Skeletal muscle tissue (tissue), 4 donors: ENCODE measurements around the gene NCOA1. TPM values are rescaled to one million over a fixed set of nuclear protein-coding genes. Genes with fewer than 3 reads are reported as not detected.
A peak's percentile ranks its signal among the peaks of the same experiment; 100 is the strongest.
"Not testable (repeated sequence)": the region's sequence is repeated elsewhere in the genome, so short reads cannot be mapped to it uniquely, and the experiment has no call there.

Experiments used
- H3K27ac ChIP-seq: one replicate; pipeline ENCODE4 v1.7.0; 2013; ENCODE audit warnings: mild to moderate bottlenecking, low read depth, low read length, inconsistent platforms
- H3K27me3 ChIP-seq, 3 donors: one replicate each; pipeline ENCODE4 v1.7.0; 2013; ENCODE audit warnings: low read length in 3 of 3; ENCODE audit not compliant: control insufficient read depth in 3 of 3, insufficient read depth in 3 of 3
- H3K36me3 ChIP-seq, 3 donors: one replicate each; pipeline ENCODE4 v1.7.0; 2013; ENCODE audit warnings: low read length in 3 of 3; ENCODE audit not compliant: control insufficient read depth in 3 of 3, insufficient read depth in 3 of 3
- H3K4me1 ChIP-seq, 3 donors: one replicate each; pipeline ENCODE4 v1.7.0; 2013; ENCODE audit warnings: low read length in 3 of 3, mild to moderate bottlenecking in 3 of 3; ENCODE audit not compliant: control insufficient read depth in 3 of 3, insufficient read depth in 3 of 3
- H3K4me3 ChIP-seq, 3 donors: one replicate each; pipeline ENCODE4 v1.7.0; 2013; ENCODE audit warnings: low read length in 3 of 3
- H3K9ac ChIP-seq, 3 donors: one replicate each; pipeline ENCODE4 v1.7.0; 2013; ENCODE audit warnings: low read length in 3 of 3, mild to moderate bottlenecking in 3 of 3, moderate library complexity in 2 of 3, low read depth in 1 of 3
- H3K9me3 ChIP-seq, 3 donors: one replicate each; pipeline ENCODE4 v1.7.0; 2013; ENCODE audit warnings: low read length in 3 of 3; ENCODE audit not compliant: control insufficient read depth in 3 of 3
- total RNA-seq: library from RNA; depleted of rRNA; stranded (reverse); fragments of >200 nt; gene quantifications from one replicate; pipeline ENCODE4 v1.2.3, GENCODE V29; 2014
- donor health status: Osteomylitis.

NCOA1 gene
- total RNA-seq, 1 donor from 2014 or later, result 150 TPM

DNA sequence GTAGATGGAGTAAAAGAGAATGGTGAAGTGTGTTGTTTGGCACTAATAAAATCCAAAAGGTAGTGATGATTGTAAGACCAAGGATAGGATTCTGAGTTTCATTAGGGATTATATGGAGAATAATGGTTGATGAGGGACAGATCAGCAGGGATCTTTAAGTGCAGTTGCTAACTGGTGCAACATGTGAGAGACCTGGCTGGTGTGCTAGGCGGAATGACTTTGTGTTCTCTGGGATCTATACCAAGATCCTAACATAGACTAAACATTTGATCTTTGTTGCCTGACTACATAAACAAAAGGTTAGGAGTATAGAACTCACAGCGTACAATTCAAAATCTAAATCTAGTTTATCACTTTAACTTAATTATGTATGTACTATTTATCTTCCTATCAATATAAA is 166.8 kb downstream of the NCOA1 start:
- H3K36me3 ChIP-seq, result peaks cover 0 to 4% (median 0%) of the 10 kb centered on the region in 3 donors
- peak overlapping the region; percentile 72 for H3K27ac ChIP-seq
- peak overlapping the region in 1 of 3 donors; percentile 1 for H3K4me3 ChIP-seq
- H3K27me3 ChIP-seq, result no peaks in the 10 kb centered on the region
- peaks cover 5 to 21% (median 5%) of the 10 kb centered on the region in 3 donors for H3K4me1 ChIP-seq
- no peaks in the 10 kb centered on the region for H3K9me3 ChIP-seq
- H3K9ac ChIP-seq, result peak overlapping the region; percentile 7 to 47 (median 33)

- Histone ChIP-seq H3K27ac (peak overlapping the region; percentile 72), H3K4me3 (peak overlapping the region in 1 of 3 donors; percentile 43), H3K4me1 (peaks cover 2 to 20% (median 5%) of the 10 kb centered on the region in 3 donors)
These were observed 167.6 kb downstream of the NCOA1 start for GRCh38 chr2:24658531-24659202.

GRCh38 chr2:24659862-24660261 is 168.8 kb downstream of the NCOA1 start:
- Histone ChIP-seq H3K27ac (peak overlapping the region; percentile 72), H3K4me3 (no peak overlapping the region), H3K9me3 (no peaks in the 10 kb centered on the region), H3K27me3 (no peaks in the 10 kb centered on the region), H3K36me3 (peaks cover 0 to 4% (median 0%) of the 10 kb centered on the region in 3 donors), H3K4me1 (peaks cover 2 to 20% (median 5%) of the 10 kb centered on the region in 3 donors), H3K9ac (no peak overlapping the region)

More at GRCh38 chr2:24658531-24659202, 167.6 kb downstream of the NCOA1 start:
- H3K27me3 ChIP-seq, result no peaks in the 10 kb centered on the region
- no peaks in the 10 kb centered on the region for H3K9me3 ChIP-seq
- peak overlapping the region; percentile 46 to 59 (median 47) for H3K9ac ChIP-seq
- peaks cover 0 to 4% (median 0%) of the 10 kb centered on the region in 3 donors for H3K36me3 ChIP-seq

DNA sequence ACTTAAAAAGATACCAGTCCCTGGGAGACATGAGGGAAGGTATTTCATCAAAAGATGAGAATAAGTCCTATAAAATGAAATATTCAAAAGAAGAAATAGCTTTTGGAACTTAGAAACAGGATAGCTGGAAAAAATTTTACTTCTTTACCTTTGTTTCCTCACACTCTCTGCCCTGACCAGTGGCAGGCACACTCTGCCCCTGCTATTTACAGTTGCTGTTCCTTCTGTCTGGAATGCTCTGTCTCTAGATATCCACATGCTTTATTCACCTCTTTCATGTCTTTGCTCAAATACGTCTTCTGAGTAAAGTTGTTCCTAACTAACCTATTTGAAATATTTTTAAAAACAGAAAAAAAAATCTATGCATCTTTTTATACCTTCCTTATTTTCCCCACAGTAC is 176.5 kb downstream of the NCOA1 start:
- no peak overlapping the region for H3K4me3 ChIP-seq
- peaks cover 0 to 5% (median 4%) of the 10 kb centered on the region in 3 donors for H3K36me3 ChIP-seq
- no peaks in the 10 kb centered on the region for H3K9me3 ChIP-seq
- no peak overlapping the region for H3K27ac ChIP-seq
- H3K9ac ChIP-seq, result peak overlapping the region in 1 of 3 donors; percentile 9
- no peaks in the 10 kb centered on the region for H3K27me3 ChIP-seq
- no peaks in the 10 kb centered on the region for H3K4me1 ChIP-seq

DNA sequence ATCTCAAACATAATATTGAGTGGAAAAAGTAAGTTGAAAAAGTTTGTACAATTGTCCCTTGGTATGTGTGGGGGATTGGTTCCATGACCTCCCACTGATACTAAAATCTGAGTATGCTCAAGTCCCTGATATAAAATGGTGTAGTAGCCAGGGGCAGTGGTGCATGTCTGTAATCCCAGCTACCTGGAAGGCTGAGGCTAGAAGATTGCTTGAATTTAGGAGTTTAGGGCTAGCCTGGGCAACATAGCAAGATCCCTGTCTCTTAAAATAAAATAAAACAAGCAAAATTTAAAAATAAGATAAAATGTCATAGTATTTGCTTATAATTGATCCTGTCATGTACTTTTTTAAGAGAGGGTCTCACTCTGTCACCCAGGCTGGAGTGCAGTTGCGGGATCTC is 180.2 kb downstream of the NCOA1 start:
- Histone ChIP-seq H3K4me3 (no peak overlapping the region), H3K9ac (no peak overlapping the region), H3K36me3 (peaks cover 0 to 7% (median 5%) of the 10 kb centered on the region in 3 donors), H3K27ac (no peak overlapping the region), H3K9me3 (no peaks in the 10 kb centered on the region), H3K4me1 (no peaks in the 10 kb centered on the region), H3K27me3 (no peaks in the 10 kb centered on the region)

DNA sequence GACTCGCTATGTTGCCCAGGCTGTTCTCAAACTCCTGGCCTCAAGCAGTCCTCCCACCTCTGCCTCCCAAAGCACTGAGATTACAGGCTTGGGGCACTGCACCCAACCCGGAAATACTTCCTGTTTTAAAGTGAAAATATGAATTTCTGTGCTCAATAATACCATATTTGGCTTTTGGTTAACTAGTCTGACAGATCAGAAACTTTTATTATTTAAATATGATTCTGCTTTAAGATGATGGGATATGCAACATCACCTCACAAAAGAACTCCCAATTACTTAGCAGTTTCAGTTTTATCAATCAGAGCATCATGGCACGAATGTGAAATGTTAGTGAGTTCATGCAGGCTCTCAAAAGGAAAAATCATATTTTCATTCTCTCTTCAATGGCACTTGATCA is 181.5 kb downstream of the NCOA1 start:
- H3K27me3 ChIP-seq, result no peaks in the 10 kb centered on the region
- no peak overlapping the region for H3K9ac ChIP-seq
- H3K4me1 ChIP-seq, result no peaks in the 10 kb centered on the region
- no peak overlapping the region for H3K27ac ChIP-seq
- H3K9me3 ChIP-seq, result no peaks in the 10 kb centered on the region
- no peak overlapping the region for H3K4me3 ChIP-seq
- H3K36me3 ChIP-seq, result peaks cover 0 to 3% (median 0%) of the 10 kb centered on the region in 3 donors

DNA sequence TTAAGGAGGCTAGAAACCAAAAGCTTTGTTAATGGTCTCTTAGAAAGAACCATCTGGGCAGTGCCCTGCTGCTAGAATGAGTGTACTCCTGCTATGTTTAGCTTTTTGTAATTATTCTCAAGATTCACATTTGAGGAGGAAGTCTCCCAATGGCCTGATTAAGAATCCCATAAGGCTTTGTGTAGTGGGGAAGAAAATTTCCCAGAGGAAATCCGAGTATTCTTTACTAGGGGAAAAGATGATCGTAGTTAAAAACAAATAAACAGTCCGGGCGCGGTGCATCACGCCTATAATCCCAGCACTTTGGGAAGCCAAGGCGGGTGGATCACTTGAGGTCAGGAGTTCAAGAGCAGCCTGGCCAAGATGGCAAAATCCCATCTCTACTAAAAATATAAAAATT is 184.3 kb downstream of the NCOA1 start:
- Histone ChIP-seq H3K27me3 (no peaks in the 10 kb centered on the region), H3K9me3 (no peaks in the 10 kb centered on the region), H3K36me3 (peaks cover 0 to 10% (median 0%) of the 10 kb centered on the region in 3 donors), H3K4me1 (no peaks in the 10 kb centered on the region), H3K27ac (no peak overlapping the region), H3K9ac (no peak overlapping the region), H3K4me3 (no peak overlapping the region)

DNA sequence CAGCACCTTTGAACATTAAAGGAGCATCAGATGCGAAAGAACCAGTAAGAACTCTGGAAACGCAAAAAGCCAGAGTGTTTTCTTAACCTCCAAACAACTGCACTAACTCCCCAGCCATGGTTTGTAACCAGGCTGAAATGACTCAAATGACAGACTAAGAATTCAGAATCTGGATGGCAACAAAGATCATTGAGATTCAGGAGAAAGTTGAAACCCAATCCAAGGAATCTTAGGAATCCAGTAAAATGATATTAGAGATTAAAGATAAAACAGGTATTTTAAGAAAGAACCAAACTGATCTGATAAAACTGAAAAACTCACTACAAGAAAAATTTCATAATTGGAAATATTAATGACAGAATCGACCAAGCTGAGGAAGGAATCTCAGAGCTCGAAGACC is 185.4 kb downstream of the NCOA1 start:
- H3K4me3 ChIP-seq, result no peak overlapping the region
- peaks cover 0 to 12% (median 0%) of the 10 kb centered on the region in 3 donors for H3K36me3 ChIP-seq
- no peaks in the 10 kb centered on the region for H3K27me3 ChIP-seq
- H3K27ac ChIP-seq, result no peak overlapping the region
- H3K4me1 ChIP-seq, result no peaks in the 10 kb centered on the region
- H3K9ac ChIP-seq, result no peak overlapping the region
- no peaks in the 10 kb centered on the region for H3K9me3 ChIP-seq

GRCh38 chr2:24678066-24678465 is 187.0 kb downstream of the NCOA1 start:
- H3K27me3 ChIP-seq, H3K9me3 ChIP-seq, H3K4me1 ChIP-seq, H3K9ac ChIP-seq, H3K4me3 ChIP-seq, H3K27ac ChIP-seq: not testable (repeated sequence)
- peaks cover 0 to 12% (median 0%) of the 10 kb centered on the region in 3 donors for H3K36me3 ChIP-seq

- no peaks in the 10 kb centered on the region for H3K27me3 ChIP-seq
- H3K9me3 ChIP-seq, result no peaks in the 10 kb centered on the region
- H3K27ac ChIP-seq, result no peak overlapping the region
- H3K4me1 ChIP-seq, result no peaks in the 10 kb centered on the region
- H3K36me3 ChIP-seq, result peaks cover 0 to 9% (median 0%) of the 10 kb centered on the region in 3 donors
- H3K9ac ChIP-seq, result no peak overlapping the region
- no peak overlapping the region for H3K4me3 ChIP-seq
These were observed 189.1 kb downstream of the NCOA1 start for GRCh38 chr2:24680196-24680595.
